GM18951 (cell line): Measurements from ENCODE around the gene APOLD1.
"Not testable (repeated sequence)": the region's sequence is repeated elsewhere in the genome, so short reads cannot be mapped to it uniquely, and the experiment has no call there.

ENCODE experiments used
- POLR2A ChIP-seq: IDR thresholded peaks from 4 replicates; pipeline ENCODE4 v1.6.1; 2011; ENCODE audit warnings: mild to moderate bottlenecking; ENCODE audit not compliant: insufficient read length, insufficient read depth; ENCODE audit errors: extremely low read depth
- in situ Hi-C: fragments of 300-500 bp; cut with MboI; formaldehyde crosslinking; loops from one replicate; pipeline ENCODE4 v1.12.0; 2022; ENCODE audit warnings: low sequenced_read_pairs, mixed read lengths, inconsistent platforms; ENCODE audit not compliant: unreplicated experiment

APOLD1 gene

GRCh38 chr12:12784911-12785814 lies at the start of gene APOLD1:
Gene APOLD1 (plus strand): TSS chr12:12785659. CDS start chr12:12785692, 33 bp downstream.
- no peak for TF ChIP-seq POLR2A
- in situ Hi-C loops = loop anchor here (10.0 kb wide), 1 partner anchor 200 kb away; no protein-coding TSS in a partner anchor

- no peak for TF ChIP-seq POLR2A
- in situ Hi-C loops = no loop called here
Observed at GRCh38 chr12:12736759-12737676, 48.4 kb upstream of the APOLD1 start.

GRCh38 chr12:12738152-12738551 lies 47.3 kb upstream of the APOLD1 start:
- in situ Hi-C loops = not testable (repeated sequence)

- no peak for TF ChIP-seq POLR2A
- in situ Hi-C loops = no loop called here
Observed at GRCh38 chr12:12741660-12742059, 43.8 kb upstream of the APOLD1 start.

- TF ChIP-seq POLR2A = no peak
- in situ Hi-C loops = no loop called here
Observed at GRCh38 chr12:12744546-12745305, 40.7 kb upstream of the APOLD1 start.

- in situ Hi-C loops = no loop called here
- TF ChIP-seq POLR2A = no peak
Observed at GRCh38 chr12:12745576-12746211, 39.8 kb upstream of the APOLD1 start.

GRCh38 chr12:12747278-12747677 lies 38.2 kb upstream of the APOLD1 start:
- no peak for TF ChIP-seq POLR2A
- in situ Hi-C loops = no loop called here

- in situ Hi-C loops = no loop called here
- TF ChIP-seq POLR2A = no peak
Observed at GRCh38 chr12:12748044-12748443, 37.4 kb upstream of the APOLD1 start.

- TF ChIP-seq POLR2A = no peak
- in situ Hi-C loops = no loop called here
Observed at GRCh38 chr12:12749433-12749832, 36.0 kb upstream of the APOLD1 start.

GRCh38 chr12:12755923-12756322 lies 29.5 kb upstream of the APOLD1 start:
- in situ Hi-C loops = no loop called here

GRCh38 chr12:12757121-12757520 lies 28.3 kb upstream of the APOLD1 start:
- no peak for TF ChIP-seq POLR2A
- in situ Hi-C loops = no loop called here

More at GRCh38 chr12:12755923-12756322, 29.5 kb upstream of the APOLD1 start:
- no peak for TF ChIP-seq POLR2A

- in situ Hi-C loops = no loop called here
- TF ChIP-seq POLR2A = no peak
Observed at GRCh38 chr12:12759234-12759915, 26.1 kb upstream of the APOLD1 start.
